B cell (primary cell): ENCODE data around the gene PTPRM. TPM values are rescaled to one million over a fixed set of nuclear protein-coding genes. Genes with fewer than 3 reads are reported as not detected.

Source experiments
- ATAC-seq: fragments of 200-7000 bp; cut with Tn5 transposase; one replicate; pipeline ENCODE4 v1.10.0; 2021; ENCODE audit warnings: low read depth, mild to moderate bottlenecking, moderate number of reproducible peaks, moderate library complexity
- CTCF ChIA-PET: fragments of 350-600 bp; sonication (Branson Sonifier 250); formaldehyde crosslinking; loops from one replicate; lab custom pipeline; 2021; ENCODE audit warnings: antibody characterized with exemption, inconsistent platforms; lab: Charles Lee
- POLR2A ChIA-PET: fragments of 350-600 bp; sonication (Branson Sonifier 250); formaldehyde crosslinking; loops from one replicate; lab custom pipeline; 2021; ENCODE audit warnings: antibody characterized with exemption; lab: Charles Lee
- DNase-seq: peaks from one replicate; pipeline ENCODE4 v3.0.0; 2013
- H2AFZ ChIP-seq: 2 replicates; pipeline ENCODE4 v1.6.1; 2012; ENCODE audit warnings: mild to moderate bottlenecking, low read depth, low read length; ENCODE audit not compliant: insufficient read depth, poor library complexity, severe bottlenecking
- H3K27ac ChIP-seq, 2 donors: 1 replicate in 1 of 2; 2 replicates in 1 of 2; pipeline ENCODE4 v1.5.1; 2012 to 2013; ENCODE audit warnings: low read length in 2 of 2, mild to moderate bottlenecking in 2 of 2, moderate library complexity in 1 of 2
- H3K27me3 ChIP-seq, 4 experiments: fragments of 200-600 bp in 1 of 4; sonication (generic) in 1 of 4; replicated peaks in 1 of 4; 1 replicate in 2 of 4; 2 replicates in 2 of 4; pipeline versions ENCODE4 v1.6.1 to v1.7.0; 2013 to 2016; ENCODE audit warnings: low read length in 3 of 4, mild to moderate bottlenecking in 2 of 4, mixed read lengths in 1 of 4, moderate library complexity in 1 of 4; ENCODE audit not compliant: insufficient read depth in 4 of 4, control insufficient read depth in 3 of 4; ENCODE audit errors: control extremely low read depth in 1 of 4
- H3K36me3 ChIP-seq, 2 experiments: replicated peaks in 1 of 2; 1 replicate in 1 of 2; 2 replicates in 1 of 2; pipeline versions ENCODE4 v1.6.1 to v1.7.1; 2013; ENCODE audit warnings: low read length in 1 of 2; ENCODE audit not compliant: insufficient read depth in 2 of 2, control insufficient read depth in 1 of 2; ENCODE audit errors: control extremely low read depth in 1 of 2, extremely low read depth in 1 of 2
- H3K4me1 ChIP-seq, 2 donors: fragments of 200-600 bp in 1 of 2; sonication (generic) in 1 of 2; 1 replicate in 1 of 2; 2 replicates in 1 of 2; pipeline versions ENCODE4 v1.5.1 to v1.6.1; 2013 to 2017; ENCODE audit warnings: low read length in 2 of 2; ENCODE audit not compliant: control insufficient read depth in 2 of 2, insufficient read depth in 2 of 2
- H3K4me2 ChIP-seq: replicated peaks from 2 replicates; pipeline ENCODE3; 2012; ENCODE audit warnings: mild to moderate bottlenecking, low read depth, low read length; ENCODE audit not compliant: poor library complexity, severe bottlenecking
- H3K4me3 ChIP-seq, 5 experiments: fragments of 200-600 bp in 1 of 5; sonication (generic) in 1 of 5; 1 replicate in 3 of 5; 2 replicates in 2 of 5; pipeline versions ENCODE4 v1.5.1 to v1.7.0; 2011 to 2016; ENCODE audit warnings: low read length in 4 of 5, mild to moderate bottlenecking in 4 of 5, low read depth in 2 of 5, control low read depth in 1 of 5, moderate library complexity in 1 of 5; ENCODE audit not compliant: insufficient read depth in 1 of 5; ENCODE audit errors: control extremely low read depth in 1 of 5, extremely low read depth in 1 of 5
- H3K79me2 ChIP-seq: fragments of 200-600 bp; sonication (generic); one replicate; pipeline ENCODE4 v1.6.0; 2016; ENCODE audit warnings: low read length; ENCODE audit not compliant: control insufficient read depth, insufficient read depth
- H3K9ac ChIP-seq: fragments of 200-600 bp; sonication (generic); 2 replicates; pipeline ENCODE4 v1.6.1; 2017; ENCODE audit warnings: mild to moderate bottlenecking, low read length, moderate library complexity
- H3K9me3 ChIP-seq, 3 donors: one replicate each; pipeline versions ENCODE4 v1.6.1 to v1.7.1; 2013; ENCODE audit warnings: low read length in 2 of 3; ENCODE audit not compliant: control insufficient read depth in 2 of 3, insufficient read depth in 1 of 3; ENCODE audit errors: control extremely low read depth in 1 of 3
- H4K20me1 ChIP-seq: 2 replicates; pipeline ENCODE4 v1.6.0; 2012; ENCODE audit warnings: mild to moderate bottlenecking, low read length; ENCODE audit not compliant: insufficient read depth, control insufficient read depth, poor library complexity, severe bottlenecking
- H3K27ac Mint-ChIP-seq: one replicate; pipeline ENCODE4 v1.8.0; 2021; ENCODE audit warnings: mixed read lengths
- H3K27me3 Mint-ChIP-seq: one replicate; pipeline ENCODE4 v1.8.0; 2021; ENCODE audit warnings: mixed read lengths
- H3K4me1 Mint-ChIP-seq: one replicate; pipeline ENCODE4 v1.8.0; 2021; ENCODE audit warnings: mixed read lengths
- H3K4me3 Mint-ChIP-seq: one replicate; pipeline ENCODE4 v1.8.0; 2021; ENCODE audit warnings: mixed read lengths
- H3K9me3 Mint-ChIP-seq: one replicate; pipeline ENCODE4 v1.8.0; 2022; ENCODE audit warnings: mixed read lengths; ENCODE audit not compliant: insufficient read depth
- EZH2 ChIP-seq: IDR thresholded peaks from 2 replicates; pipeline ENCODE4 v1.6.1; 2012; ENCODE audit warnings: borderline replicate concordance, low read depth, mild to moderate bottlenecking, moderate library complexity, low read length; ENCODE audit not compliant: insufficient read depth, poor library complexity, severe bottlenecking
- WGBS: methylation state at CpG from one replicate; pipeline ENCODE4 v1.1.5; 2013; ENCODE audit warnings: missing lambda C conversion rate; ENCODE audit not compliant: insufficient coverage; 5-methylcytosine and 5-hydroxymethylcytosine counted together
- intact Hi-C: fragments of 100-400 bp; cut with micrococcal nuclease; formaldehyde crosslinking; loops from one replicate; pipeline ENCODE4 v1.10.0; 2022
- polyA plus RNA-seq: library from polyadenylated mRNA; depleted of rRNA; stranded (reverse); fragments of >200 nt; gene quantifications from 2 replicates; pipeline ENCODE4 v1.2.3, GENCODE V29; 2012
- total RNA-seq, 2 donors: library from RNA; stranded (reverse); fragments of 120-200 nt in 1 of 2; gene quantifications; 1 replicate in 1 of 2; 2 replicates in 1 of 2; pipeline versions ENCODE4 v1.2.3 to v1.2.4, GENCODE V29; 2013 to 2022
- TF ChIP-seq, protein P1 (sequence below): fragments of 200-600 bp; IDR thresholded peaks from one replicate; pipeline ENCODE4 v1.8.0; 2022; ENCODE audit warnings: antibody characterized with exemption, mild to moderate bottlenecking

Gene PTPRM
- total and polyA plus RNA-seq, 2 donors (not counting 1 experiment from before 2014, with no cell fraction given), result 0.20 to 0.89 TPM

DNA sequence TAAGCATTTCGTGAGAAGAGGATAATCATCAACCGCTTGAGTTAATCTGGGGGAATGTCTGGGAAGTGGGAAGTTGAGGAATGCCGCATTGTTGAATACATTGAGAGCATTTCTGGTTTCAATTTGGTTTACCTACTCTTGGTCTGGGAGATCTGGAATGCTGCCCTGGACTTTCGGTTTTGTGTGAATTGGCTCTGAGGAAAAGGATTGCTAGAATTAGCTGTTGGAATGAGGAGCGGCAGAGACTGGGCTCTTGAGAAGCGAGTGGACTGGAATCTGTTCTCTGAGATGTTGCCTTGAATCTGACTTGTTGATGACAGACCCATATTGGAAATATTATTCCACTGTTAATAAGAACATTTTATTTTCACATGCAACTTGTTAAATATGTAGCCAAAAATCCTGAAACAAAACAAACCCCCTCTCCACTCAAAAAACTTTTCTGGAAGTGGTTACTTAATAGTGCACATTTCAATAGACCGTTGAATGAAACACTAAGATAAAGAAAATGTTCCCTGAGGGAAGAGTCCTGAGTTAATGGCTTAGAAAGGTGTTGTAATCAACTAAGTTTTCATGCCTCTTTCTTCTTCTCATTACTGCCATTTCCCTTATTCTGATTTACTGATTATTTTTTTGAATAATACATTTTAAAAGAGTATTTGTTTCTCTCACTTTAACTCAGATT is 50.8 kb downstream of the PTPRM start:
- H3K27ac Mint-ChIP-seq, result no peak overlapping the region
- Histone ChIP-seq H3K79me2 (no peaks in the 10 kb centered on the region), H3K4me3 (no peak overlapping the region), H2AFZ (no peak overlapping the region), H3K9me3 (peaks cover 0 to 4% (median 0%) of the 10 kb centered on the region in 3 donors), H3K4me1 (no peaks in the 10 kb centered on the region), H3K9ac (no peak overlapping the region), H4K20me1 (no peaks in the 10 kb centered on the region), H3K27ac (no peak overlapping the region), H3K27me3 (no peaks in the 10 kb centered on the region), H3K36me3 (no peaks in the 10 kb centered on the region), H3K4me2 (no peak overlapping the region)
- POLR2A ChIA-PET, result no interaction called here
- no peaks in the 10 kb centered on the region for H3K27me3 Mint-ChIP-seq
- intact Hi-C loops, result no loop called here
- no peak for DNase-seq
- no peak overlapping the region for H3K4me3 Mint-ChIP-seq
- CTCF ChIA-PET, result no interaction called here
- WGBS, result 100% methylated on average over 4 of the region's 7 CpGs
- H3K9me3 Mint-ChIP-seq, result no peaks in the 10 kb centered on the region
- no peak for TF ChIP-seq EZH2
- TF ChIP-seq, protein P1, sequence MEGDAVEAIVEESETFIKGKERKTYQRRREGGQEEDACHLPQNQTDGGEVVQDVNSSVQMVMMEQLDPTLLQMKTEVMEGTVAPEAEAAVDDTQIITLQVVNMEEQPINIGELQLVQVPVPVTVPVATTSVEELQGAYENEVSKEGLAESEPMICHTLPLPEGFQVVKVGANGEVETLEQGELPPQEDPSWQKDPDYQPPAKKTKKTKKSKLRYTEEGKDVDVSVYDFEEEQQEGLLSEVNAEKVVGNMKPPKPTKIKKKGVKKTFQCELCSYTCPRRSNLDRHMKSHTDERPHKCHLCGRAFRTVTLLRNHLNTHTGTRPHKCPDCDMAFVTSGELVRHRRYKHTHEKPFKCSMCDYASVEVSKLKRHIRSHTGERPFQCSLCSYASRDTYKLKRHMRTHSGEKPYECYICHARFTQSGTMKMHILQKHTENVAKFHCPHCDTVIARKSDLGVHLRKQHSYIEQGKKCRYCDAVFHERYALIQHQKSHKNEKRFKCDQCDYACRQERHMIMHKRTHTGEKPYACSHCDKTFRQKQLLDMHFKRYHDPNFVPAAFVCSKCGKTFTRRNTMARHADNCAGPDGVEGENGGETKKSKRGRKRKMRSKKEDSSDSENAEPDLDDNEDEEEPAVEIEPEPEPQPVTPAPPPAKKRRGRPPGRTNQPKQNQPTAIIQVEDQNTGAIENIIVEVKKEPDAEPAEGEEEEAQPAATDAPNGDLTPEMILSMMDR, result no peak
- no peaks in the 10 kb centered on the region for H3K4me1 Mint-ChIP-seq
- ATAC-seq, result no peak

DNA sequence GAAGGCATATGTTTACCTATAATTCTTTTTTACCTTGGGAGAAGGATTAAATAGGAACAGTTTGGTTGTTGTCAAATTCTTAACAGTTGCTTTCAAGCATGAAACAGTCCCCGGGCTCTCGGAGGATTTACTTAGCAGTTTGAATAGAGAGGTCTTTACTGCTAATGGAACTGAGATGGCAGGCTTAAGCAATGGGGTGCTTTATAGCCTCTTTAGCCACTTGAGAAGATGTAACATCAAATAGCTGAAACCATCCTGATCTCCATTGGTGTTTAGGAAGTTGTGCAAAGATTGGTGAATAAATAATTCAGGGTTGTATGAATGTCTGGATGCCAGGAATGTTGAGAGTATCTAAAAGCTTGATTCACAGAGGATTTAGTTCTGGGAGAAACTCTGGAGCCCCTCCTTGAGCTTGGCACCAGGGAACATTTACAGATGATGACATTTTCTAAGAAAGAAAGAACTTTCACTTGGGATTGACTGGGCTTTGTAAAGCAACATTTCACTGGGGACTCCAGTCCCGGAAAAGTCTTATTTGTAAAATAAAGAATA is 51.9 kb downstream of the PTPRM start:
- TF ChIP-seq EZH2, result no peak
- TF ChIP-seq, protein P1, result no peak
- no peaks in the 10 kb centered on the region for H4K20me1 ChIP-seq
- no peak overlapping the region for H3K27ac ChIP-seq
- no peak overlapping the region for H3K4me3 ChIP-seq
- DNase-seq (no peak), ATAC-seq (no peak)
- H3K79me2 ChIP-seq, result no peaks in the 10 kb centered on the region
- CTCF ChIA-PET, result no interaction called here
- H3K27ac Mint-ChIP-seq, result no peak overlapping the region
- no peak overlapping the region for H2AFZ ChIP-seq
- no peaks in the 10 kb centered on the region for H3K36me3 ChIP-seq
- no peaks in the 10 kb centered on the region for H3K27me3 Mint-ChIP-seq
- WGBS, result no CpG with 5 or more reads among the region's 3 CpGs
- no peaks in the 10 kb centered on the region for H3K4me1 ChIP-seq
- no peak overlapping the region for H3K4me2 ChIP-seq
- no peak overlapping the region for H3K9ac ChIP-seq
- H3K9me3 Mint-ChIP-seq, result no peaks in the 10 kb centered on the region
- H3K4me1 Mint-ChIP-seq, result no peaks in the 10 kb centered on the region
- H3K9me3 ChIP-seq, result peaks cover 0 to 4% (median 0%) of the 10 kb centered on the region in 3 donors
- intact Hi-C loops, result no loop called here
- no peak overlapping the region for H3K4me3 Mint-ChIP-seq
- POLR2A ChIA-PET, result no interaction called here
- H3K27me3 ChIP-seq, result no peaks in the 10 kb centered on the region
